Small intestine (tissue), 7 donors: ENCODE measurements around the gene ST6GAL1. TPM values are rescaled to one million over a fixed set of nuclear protein-coding genes. Genes with fewer than 3 reads are reported as not detected.
"Not testable (repeated sequence)": the region's sequence is repeated elsewhere in the genome, so short reads cannot be mapped to it uniquely, and the experiment has no call there.

Source experiments
- DNase-seq, 2 donors: peaks; one replicate each; pipeline versions ENCODE4 v3.0.0 to v3.0.0-alpha.2; 2013
- FAIRE-seq: peaks from 2 replicates; lab custom pipeline; 2012; peaks lifted over from hg19 to GRCh38; lab: Jason Lieb, UNC
- H3K27ac ChIP-seq, 3 donors: one replicate each; pipeline ENCODE4 v1.5.1; 2013; ENCODE audit warnings: low read length in 2 of 3, mild to moderate bottlenecking in 2 of 3, control low read depth in 1 of 3, inconsistent platforms in 1 of 3, low read depth in 1 of 3, moderate library complexity in 1 of 3
- H3K27me3 ChIP-seq, 3 donors: one replicate each; pipeline ENCODE4 v1.6.1; 2013; ENCODE audit warnings: low read length in 3 of 3, inconsistent platforms in 1 of 3; ENCODE audit not compliant: control insufficient read depth in 3 of 3, insufficient read depth in 3 of 3
- H3K36me3 ChIP-seq, 3 donors: one replicate each; pipeline ENCODE4 v1.6.1; 2013; ENCODE audit warnings: low read length in 3 of 3, inconsistent platforms in 1 of 3, low read depth in 1 of 3, mild to moderate bottlenecking in 1 of 3, moderate library complexity in 1 of 3; ENCODE audit not compliant: control insufficient read depth in 3 of 3, insufficient read depth in 2 of 3
- H3K4me1 ChIP-seq, 3 donors: one replicate each; pipeline ENCODE4 v1.6.1; 2013; ENCODE audit warnings: low read length in 2 of 3, inconsistent platforms in 1 of 3, low read depth in 1 of 3, mild to moderate bottlenecking in 1 of 3, moderate library complexity in 1 of 3; ENCODE audit not compliant: control insufficient read depth in 3 of 3, insufficient read depth in 2 of 3
- H3K4me3 ChIP-seq, 3 donors: one replicate each; pipeline ENCODE4 v1.5.1; 2013; ENCODE audit warnings: low read length in 3 of 3, control low read depth in 1 of 3, inconsistent platforms in 1 of 3, low read depth in 1 of 3, mild to moderate bottlenecking in 1 of 3, moderate library complexity in 1 of 3
- H3K9me3 ChIP-seq, 2 donors: one replicate each; pipeline ENCODE4 v1.6.1; 2013; ENCODE audit warnings: low read depth in 1 of 2, low read length in 1 of 2; ENCODE audit not compliant: control insufficient read depth in 2 of 2, insufficient read depth in 1 of 2
- WGBS, 3 donors: extraction: QIAGEN DNeasy Blood & Tissue Kit; methylation state at CpG; one replicate each; pipeline ENCODE4 v1.1.7; 2013; 5-methylcytosine and 5-hydroxymethylcytosine counted together
- polyA plus RNA-seq, 4 donors: library from polyadenylated mRNA; stranded (reverse) in 3 of 4; unstranded in 1 of 4; fragments of 200-250 nt in 3 of 4; fragments of 120-200 nt in 1 of 4; gene quantifications; one replicate each; pipeline versions ENCODE4 v1.2.1 to v1.2.3, GENCODE V29; 2013
- donor health status: healthy with polysubstance abuse.
- donor health status: control.
- donor health status: control.
- donor health status: Bipolar disorder and iron deficiency.
- donor health status: healthy.

The ST6GAL1 gene
- polyA plus RNA-seq, 4 donors = 0.45 to 219 (median 11.0) TPM

GRCh38 chr3:186991470-186991869 is 61.1 kb downstream of the ST6GAL1 start:
- H3K27ac ChIP-seq = no peak overlapping the region
- FAIRE-seq (no peak), DNase-seq (no peak)
- no peaks in the 10 kb centered on the region for H3K4me1 ChIP-seq
- WGBS, 3 donors = 94 to 97% (median 94%) methylated on average over 4 of the region's 4 CpGs
- H3K9me3 ChIP-seq = no peaks in the 10 kb centered on the region
- H3K36me3 ChIP-seq = peaks cover 0 to 7% (median 0%) of the 10 kb centered on the region in 3 donors
- H3K27me3 ChIP-seq = no peaks in the 10 kb centered on the region
- H3K4me3 ChIP-seq = no peak overlapping the region

DNA sequence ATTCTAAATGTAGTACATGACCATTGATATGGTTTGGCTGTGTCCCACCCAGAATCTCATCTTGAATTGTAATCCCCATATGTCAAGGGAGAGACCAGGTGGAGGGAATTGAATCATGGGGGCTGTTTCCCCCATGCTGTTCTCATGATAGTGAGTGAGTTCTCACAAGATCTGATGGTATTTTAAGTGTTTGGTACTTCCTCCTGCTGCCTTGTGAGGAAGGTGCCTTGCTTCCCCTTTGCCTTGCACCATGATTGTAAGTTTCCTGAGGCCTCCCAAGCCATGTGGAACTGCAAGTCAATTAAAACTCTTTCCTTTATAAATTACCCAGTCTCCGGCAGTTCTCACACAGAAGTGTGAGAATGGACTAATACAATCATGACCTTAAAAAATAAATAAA is 61.8 kb downstream of the ST6GAL1 start:
- H3K4me1 ChIP-seq, DNase-seq, H3K36me3 ChIP-seq, H3K9me3 ChIP-seq, H3K27ac ChIP-seq, FAIRE-seq, H3K4me3 ChIP-seq, H3K27me3 ChIP-seq: not testable (repeated sequence)
- WGBS, 3 donors = 86 to 96% (median 92%) methylated on average over 1 of the region's 1 CpG

DNA sequence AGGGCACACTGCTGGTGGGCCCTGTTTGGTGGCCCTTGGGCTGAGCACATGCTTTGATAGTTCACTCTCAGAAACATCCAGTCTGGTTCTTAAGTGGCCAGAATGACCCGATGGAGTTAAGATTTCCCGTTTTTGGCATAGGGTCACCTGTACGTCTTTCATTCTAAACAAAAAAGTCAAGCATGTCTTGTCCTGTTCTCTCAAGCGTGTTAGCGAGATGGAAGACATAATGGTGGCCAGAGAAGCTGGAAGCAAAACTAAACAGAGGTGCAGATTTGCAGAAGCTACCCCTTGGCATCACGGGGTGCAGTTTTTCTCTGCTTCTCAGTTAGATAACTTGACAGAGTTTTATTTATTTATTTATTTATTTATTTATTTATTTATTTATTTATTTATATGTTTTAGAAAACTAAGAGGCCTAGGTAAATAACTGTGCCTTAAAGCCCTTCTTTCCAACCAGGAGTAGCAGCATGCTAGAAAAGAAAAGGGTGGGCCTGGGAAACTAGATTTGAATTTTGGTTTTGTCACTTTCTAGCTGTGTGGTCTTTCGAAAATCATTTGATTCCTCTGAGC is 63.0 kb downstream of the ST6GAL1 start:
- FAIRE-seq (no peak), DNase-seq (no peak)
- WGBS, 3 donors = 93 to 95% (median 95%) methylated on average over 7 of the region's 7 CpGs
- Histone ChIP-seq H3K4me3 (no peak overlapping the region), H3K27me3 (no peaks in the 10 kb centered on the region), H3K9me3 (no peaks in the 10 kb centered on the region), H3K4me1 (no peaks in the 10 kb centered on the region), H3K36me3 (peaks cover 0 to 7% (median 0%) of the 10 kb centered on the region in 3 donors), H3K27ac (no peak overlapping the region)

DNA sequence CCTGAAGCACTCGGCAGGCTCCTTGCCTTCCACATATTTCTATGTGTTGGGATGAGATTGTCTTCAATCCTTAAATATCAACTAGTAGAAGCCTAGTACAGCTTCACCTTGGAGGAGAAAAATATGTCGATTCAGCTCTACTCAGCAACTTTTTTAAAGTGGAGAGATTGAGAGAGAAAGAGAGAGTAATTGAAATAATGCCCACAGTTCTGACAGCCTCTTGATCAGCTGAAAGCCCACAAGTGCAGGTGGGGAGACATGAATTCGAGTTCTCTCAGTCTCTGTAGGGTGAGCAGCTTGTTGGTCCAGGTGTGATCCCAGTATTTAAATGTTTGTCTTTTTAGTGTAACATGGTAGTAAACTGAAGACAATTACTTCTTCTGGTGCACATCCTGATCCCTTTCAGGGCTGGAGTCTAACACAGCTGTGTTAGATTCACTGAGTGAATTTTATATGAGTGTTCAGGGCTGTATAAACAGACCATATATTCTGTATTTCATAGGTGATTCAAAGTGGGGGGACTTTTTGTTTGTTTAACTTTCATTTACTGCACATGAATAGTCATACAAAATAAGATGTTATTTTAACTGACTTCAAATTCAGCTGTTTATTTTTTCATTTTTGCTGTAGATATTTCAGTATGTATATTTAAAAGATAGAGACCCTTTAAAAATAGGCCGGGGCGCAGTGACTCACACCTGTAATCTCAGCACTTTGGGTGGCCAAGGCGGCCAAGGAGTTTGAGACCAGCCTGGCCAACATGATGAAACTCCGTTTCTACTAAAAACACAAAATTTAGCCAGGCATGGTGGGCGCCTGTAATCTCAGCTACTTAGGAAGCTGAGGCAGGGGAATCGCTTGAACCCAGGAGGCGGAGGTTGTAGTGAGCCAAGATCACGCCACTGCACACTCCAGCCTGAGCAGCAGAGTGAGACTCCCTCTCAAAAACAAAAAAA is 64.0 kb downstream of the ST6GAL1 start:
- Histone ChIP-seq H3K9me3 (no peaks in the 10 kb centered on the region), H3K4me1 (no peaks in the 10 kb centered on the region), H3K27ac (no peak overlapping the region), H3K36me3 (peaks cover 0 to 9% (median 0%) of the 10 kb centered on the region in 3 donors), H3K27me3 (no peaks in the 10 kb centered on the region), H3K4me3 (no peak overlapping the region)
- no peak for FAIRE-seq
- 89 to 95% (median 92%) methylated on average over 11 of the region's 11 CpGs for WGBS, 3 donors
- DNase-seq = no peak

DNA sequence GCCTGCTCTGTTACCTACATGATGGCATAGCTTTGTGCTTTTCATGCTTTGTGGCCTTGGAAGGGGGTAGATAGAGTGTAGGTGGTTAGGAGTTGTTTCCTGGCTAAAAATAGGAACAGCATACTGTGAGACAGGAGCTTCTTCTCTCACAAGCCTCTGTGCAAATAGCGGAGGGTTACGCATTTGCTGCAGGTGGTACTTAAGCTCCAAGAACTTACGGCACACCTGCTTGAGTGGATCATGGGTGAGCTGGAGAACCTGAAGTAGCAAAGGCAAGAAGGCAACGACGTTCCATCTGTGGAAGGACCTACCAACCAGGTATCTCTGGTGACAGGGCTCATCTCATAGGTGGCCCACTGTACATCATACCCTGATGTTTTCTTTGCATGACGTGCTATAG is 66.0 kb downstream of the ST6GAL1 start:
- no peak overlapping the region for H3K4me3 ChIP-seq
- no peaks in the 10 kb centered on the region for H3K4me1 ChIP-seq
- WGBS, 3 donors = 87 to 93% (median 91%) methylated on average over 6 of the region's 6 CpGs
- no peaks in the 10 kb centered on the region for H3K9me3 ChIP-seq
- no peaks in the 10 kb centered on the region for H3K27me3 ChIP-seq
- peak overlapping the region in 1 of 3 donors; percentile 74 for H3K27ac ChIP-seq
- DNase-seq = no peak
- peaks cover 0 to 11% (median 0%) of the 10 kb centered on the region in 3 donors for H3K36me3 ChIP-seq
- FAIRE-seq = no peak

DNA sequence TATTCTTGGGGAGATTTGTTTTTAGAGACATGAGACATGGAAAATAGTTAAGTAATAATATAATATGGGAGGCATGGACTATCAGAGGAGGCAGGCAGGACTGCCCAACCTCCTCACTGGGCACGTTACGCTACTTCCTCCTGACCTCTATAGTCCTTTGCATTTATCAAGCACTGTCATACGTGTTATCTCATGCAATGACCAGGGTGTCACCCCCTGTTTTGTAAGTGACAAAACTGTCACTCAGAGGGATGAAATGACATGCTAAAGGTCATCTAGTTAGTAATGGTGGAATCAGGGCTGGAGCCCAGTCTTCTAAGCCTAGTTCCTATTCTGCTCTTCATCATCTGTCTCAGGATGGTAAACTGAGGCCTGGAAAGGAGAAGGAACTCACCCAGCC is 66.7 kb downstream of the ST6GAL1 start:
- Histone ChIP-seq H3K4me1 (no peaks in the 10 kb centered on the region), H3K27ac (peak overlapping the region in 1 of 3 donors; percentile 74), H3K27me3 (no peaks in the 10 kb centered on the region), H3K4me3 (no peak overlapping the region), H3K9me3 (no peaks in the 10 kb centered on the region), H3K36me3 (peaks cover 0 to 7% (median 0%) of the 10 kb centered on the region in 3 donors)
- no peak for FAIRE-seq
- 72 to 83% (median 75%) methylated on average over 3 of the region's 3 CpGs for WGBS, 3 donors
- no peak for DNase-seq

GRCh38 chr3:186997473-186997939 is 67.2 kb downstream of the ST6GAL1 start:
- FAIRE-seq (no peak), DNase-seq (no peak)
- Histone ChIP-seq H3K27me3 (no peaks in the 10 kb centered on the region), H3K4me3 (no peak overlapping the region), H3K36me3 (peaks cover 0 to 7% (median 0%) of the 10 kb centered on the region in 3 donors), H3K9me3 (no peaks in the 10 kb centered on the region), H3K4me1 (no peaks in the 10 kb centered on the region), H3K27ac (peak overlapping the region in 1 of 3 donors; percentile 74)
- WGBS, 3 donors = 86 to 94% (median 90%) methylated on average over 10 of the region's 10 CpGs

DNA sequence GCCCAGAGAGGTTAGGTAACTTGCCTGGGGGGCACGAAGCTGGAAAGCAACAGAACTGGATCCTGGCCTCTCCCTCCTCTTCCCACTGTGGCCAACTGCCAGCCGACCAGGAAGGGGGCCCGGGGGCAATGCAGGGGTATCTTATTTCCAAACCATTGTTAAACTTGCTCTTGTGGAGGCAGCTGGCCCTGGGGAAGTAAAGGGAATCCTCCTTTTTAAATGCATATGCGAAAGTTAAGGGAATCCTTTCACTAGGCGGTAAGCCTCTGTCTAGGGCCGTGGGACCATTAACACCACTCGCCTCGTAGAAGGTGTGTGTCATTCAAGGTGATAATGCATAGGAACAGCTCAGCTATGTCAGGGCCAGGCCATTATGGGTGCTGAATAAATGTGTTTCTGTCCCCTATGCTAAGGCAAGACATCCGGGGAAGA is 68.6 kb downstream of the ST6GAL1 start:
- Histone ChIP-seq H3K4me3 (no peak overlapping the region), H3K9me3 (no peaks in the 10 kb centered on the region), H3K27ac (no peak overlapping the region), H3K36me3 (peaks cover 0 to 7% (median 0%) of the 10 kb centered on the region in 3 donors), H3K27me3 (no peaks in the 10 kb centered on the region), H3K4me1 (no peaks in the 10 kb centered on the region)
- FAIRE-seq (no peak), DNase-seq (no peak)
- WGBS, 3 donors = 85 to 94% (median 92%) methylated on average over 9 of the region's 9 CpGs
